Hematopoietic multipotent progenitor cell treated with erythropoietin and hydrocortisone succinate and interleukin-3 and kit ligand, for 15 days (in vitro differentiated cells): Measurements from ENCODE around the gene LYPD6B.

Experiments
- DNase-seq: peaks from one replicate; pipeline ENCODE4 v3.0.0-alpha.2; 2015; ENCODE audit warnings: low spot score

Gene LYPD6B

GRCh38 chr2:149012545-149012944 lies 26.0 kb upstream of the LYPD6B start:
- DNase-seq: no peak

- DNase-seq: no peak
Observed at GRCh38 chr2:149015501-149015900, 23.0 kb upstream of the LYPD6B start.

GRCh38 chr2:149015926-149016563 lies 22.5 kb upstream of the LYPD6B start:
- no peak for DNase-seq

GRCh38 chr2:149017116-149017985 lies 21.1 kb upstream of the LYPD6B start:
- DNase-seq: peak; percentile 58

- DNase-seq: no peak
Observed at GRCh38 chr2:149018981-149019380, 19.5 kb upstream of the LYPD6B start.

- no peak for DNase-seq
Observed at GRCh38 chr2:149019768-149020167, 18.7 kb upstream of the LYPD6B start.

- no peak for DNase-seq
Observed at GRCh38 chr2:149020432-149020851, 18.1 kb upstream of the LYPD6B start.

GRCh38 chr2:149021271-149021719 lies 17.2 kb upstream of the LYPD6B start:
- no peak for DNase-seq

- DNase-seq: no peak
Observed at GRCh38 chr2:149021761-149022160, 16.7 kb upstream of the LYPD6B start.

- DNase-seq: no peak
Observed at GRCh38 chr2:149023091-149023490, 15.4 kb upstream of the LYPD6B start.

GRCh38 chr2:149027590-149028250 lies 10.8 kb upstream of the LYPD6B start:
- DNase-seq: no peak

- no peak for DNase-seq
Observed at GRCh38 chr2:149028377-149028776, 10.1 kb upstream of the LYPD6B start.

- DNase-seq: no peak
Observed at GRCh38 chr2:149028891-149029290, 9.6 kb upstream of the LYPD6B start.

- no peak for DNase-seq
Observed at GRCh38 chr2:149029307-149029965, 9.1 kb upstream of the LYPD6B start.

GRCh38 chr2:149031396-149031795 lies 7.1 kb upstream of the LYPD6B start:
- no peak for DNase-seq

- no peak for DNase-seq
Observed at GRCh38 chr2:149033716-149034115, 4.8 kb upstream of the LYPD6B start.

GRCh38 chr2:149034406-149034805 lies 4.1 kb upstream of the LYPD6B start:
- DNase-seq: no peak

GRCh38 chr2:149036507-149037293 lies 1.8 kb upstream of the LYPD6B start:
- DNase-seq: no peak

- DNase-seq: no peak
Observed at GRCh38 chr2:149037851-149038250, 648 bp upstream of the LYPD6B start.

GRCh38 chr2:149039213-149039724 lies 770 bp downstream of the LYPD6B start:
- no peak for DNase-seq

GRCh38 chr2:149040451-149040850 lies 2.0 kb downstream of the LYPD6B start:
- DNase-seq: peak; percentile 25
